ENCODE results near the gene XYLT1.

Gene XYLT1

GRCh38 chr16:17270683-17271109, 200.1 kb downstream of the XYLT1 start:
- in situ Hi-C loops (cut with HindIII; ENCODE audit: low sequenced_read_pairs), result loop anchor here (10.0 kb wide), 1 partner anchor 206 kb away; no protein-coding TSS in a partner anchor

- in situ Hi-C loops (cut with HindIII; ENCODE audit: low sequenced_read_pairs), result loop anchor here (10.0 kb wide), 1 partner anchor 205 kb away; no protein-coding TSS in a partner anchor
Observed at GRCh38 chr16:17270111-17270510, 200.6 kb downstream of the XYLT1 start.

GRCh38 chr16:17269439-17269838, 201.3 kb downstream of the XYLT1 start:
- in situ Hi-C loops (cut with HindIII; ENCODE audit: low sequenced_read_pairs), result no loop called here

GRCh38 chr16:17266608-17267313, 204.0 kb downstream of the XYLT1 start:
- in situ Hi-C loops (cut with HindIII; ENCODE audit: low sequenced_read_pairs), result no loop called here

- in situ Hi-C loops (cut with HindIII; ENCODE audit: low sequenced_read_pairs), result no loop called here
Observed at GRCh38 chr16:17265154-17265553, 205.6 kb downstream of the XYLT1 start.

GRCh38 chr16:17261197-17261858, 209.4 kb downstream of the XYLT1 start:
- in situ Hi-C loops (cut with HindIII; ENCODE audit: low sequenced_read_pairs), result no loop called here

GRCh38 chr16:17260276-17260849, 210.4 kb downstream of the XYLT1 start:
- in situ Hi-C loops (cut with HindIII; ENCODE audit: low sequenced_read_pairs), result no loop called here

GRCh38 chr16:17259751-17260270, 210.9 kb downstream of the XYLT1 start:
- in situ Hi-C loops (cut with HindIII; ENCODE audit: low sequenced_read_pairs), result no loop called here

GRCh38 chr16:17258848-17259713, 211.7 kb downstream of the XYLT1 start:
- in situ Hi-C loops (cut with HindIII; ENCODE audit: low sequenced_read_pairs), result no loop called here

GRCh38 chr16:17258077-17258599, 212.6 kb downstream of the XYLT1 start:
- in situ Hi-C loops (cut with HindIII; ENCODE audit: low sequenced_read_pairs), result no loop called here

- in situ Hi-C loops (cut with HindIII; ENCODE audit: low sequenced_read_pairs), result no loop called here
Observed at GRCh38 chr16:17257426-17258023, 213.2 kb downstream of the XYLT1 start.

- in situ Hi-C loops (cut with HindIII; ENCODE audit: low sequenced_read_pairs), result no loop called here
Observed at GRCh38 chr16:17252701-17253100, 218.1 kb downstream of the XYLT1 start.

GRCh38 chr16:17252064-17252463, 218.7 kb downstream of the XYLT1 start:
- in situ Hi-C loops (cut with HindIII; ENCODE audit: low sequenced_read_pairs), result no loop called here

- in situ Hi-C loops (cut with HindIII; ENCODE audit: low sequenced_read_pairs), result no loop called here
Observed at GRCh38 chr16:17251496-17251895, 219.3 kb downstream of the XYLT1 start.

GRCh38 chr16:17246974-17247732, 223.6 kb downstream of the XYLT1 start:
- in situ Hi-C loops (cut with HindIII; ENCODE audit: low sequenced_read_pairs), result no loop called here

GRCh38 chr16:17246268-17246885, 224.4 kb downstream of the XYLT1 start:
- in situ Hi-C loops (cut with HindIII; ENCODE audit: low sequenced_read_pairs), result no loop called here

GRCh38 chr16:17245776-17246175, 225.0 kb downstream of the XYLT1 start:
- in situ Hi-C loops (cut with HindIII; ENCODE audit: low sequenced_read_pairs), result no loop called here

GRCh38 chr16:17244872-17245551, 225.7 kb downstream of the XYLT1 start:
- in situ Hi-C loops (cut with HindIII; ENCODE audit: low sequenced_read_pairs), result no loop called here

All from endothelial cell of hepatic sinusoid (primary cell).